Measurements from ENCODE around the gene DUSP12.

Gene DUSP12

GRCh38 chr1:161725908-161726472 lies 23.6 kb upstream of the DUSP12 start:
- peak overlapping the region; percentile 12 for H3K27ac Mint-ChIP-seq
- TF ChIP-seq CTCF (IDR thresholded peaks at IDR 0.05) = peak; percentile 36

GRCh38 chr1:161726473-161727255 lies 22.9 kb upstream of the DUSP12 start:
- H3K4me3 Mint-ChIP-seq = peak overlapping the region; percentile 93
- no peak overlapping the region for H3K27ac Mint-ChIP-seq
- H3K9me3 Mint-ChIP-seq = no peaks in the 10 kb centered on the region
- DNase-seq = peak; percentile 88
- no peaks in the 10 kb centered on the region for H3K36me3 Mint-ChIP-seq (ENCODE audit: low read depth)
- H3K4me1 Mint-ChIP-seq = peaks cover 34% of the 10 kb centered on the region
- H3K27me3 Mint-ChIP-seq (ENCODE audit: low read depth, poor library complexity) = peaks cover 80% of the 10 kb centered on the region
- no peak for TF ChIP-seq CTCF (IDR thresholded peaks at IDR 0.05)

More at GRCh38 chr1:161725908-161726472, 23.6 kb upstream of the DUSP12 start:
- peak; percentile 52 for DNase-seq
- H3K4me3 Mint-ChIP-seq = peak overlapping the region; percentile 93
- peaks cover 27% of the 10 kb centered on the region for H3K4me1 Mint-ChIP-seq
- H3K36me3 Mint-ChIP-seq (ENCODE audit: low read depth) = no peaks in the 10 kb centered on the region
- H3K9me3 Mint-ChIP-seq = no peaks in the 10 kb centered on the region
- H3K27me3 Mint-ChIP-seq (ENCODE audit: low read depth, poor library complexity) = peaks cover 79% of the 10 kb centered on the region

GRCh38 chr1:161727256-161727924 lies 22.2 kb upstream of the DUSP12 start:
- H3K36me3 Mint-ChIP-seq (ENCODE audit: low read depth) = no peaks in the 10 kb centered on the region
- H3K4me1 Mint-ChIP-seq = peaks cover 35% of the 10 kb centered on the region
- peak overlapping the region; percentile 93 for H3K4me3 Mint-ChIP-seq
- no peak for DNase-seq
- no peaks in the 10 kb centered on the region for H3K9me3 Mint-ChIP-seq
- H3K27ac Mint-ChIP-seq = no peak overlapping the region
- TF ChIP-seq CTCF (IDR thresholded peaks at IDR 0.05) = no peak
- H3K27me3 Mint-ChIP-seq (ENCODE audit: low read depth, poor library complexity) = peaks cover 77% of the 10 kb centered on the region

- no peak overlapping the region for H3K27ac Mint-ChIP-seq
- peaks cover 40% of the 10 kb centered on the region for H3K4me1 Mint-ChIP-seq
- H3K36me3 Mint-ChIP-seq (ENCODE audit: low read depth) = no peaks in the 10 kb centered on the region
- TF ChIP-seq CTCF (IDR thresholded peaks at IDR 0.05) = no peak
- peak overlapping the region; percentile 93 for H3K4me3 Mint-ChIP-seq
- no peaks in the 10 kb centered on the region for H3K9me3 Mint-ChIP-seq
- no peak for DNase-seq
- peaks cover 71% of the 10 kb centered on the region for H3K27me3 Mint-ChIP-seq (ENCODE audit: low read depth, poor library complexity)
Measured at GRCh38 chr1:161728376-161729226, 21.0 kb upstream of the DUSP12 start.

GRCh38 chr1:161730050-161730564 lies 19.5 kb upstream of the DUSP12 start:
- Mint-ChIP-seq H3K27me3 (ENCODE audit: low read depth, poor library complexity) (peaks cover 69% of the 10 kb centered on the region), H3K9me3 (no peaks in the 10 kb centered on the region), H3K4me3 (no peak overlapping the region)

More at GRCh38 chr1:161730050-161730564, 19.5 kb upstream of the DUSP12 start:
- TF ChIP-seq CTCF (IDR thresholded peaks at IDR 0.05) = no peak
- Mint-ChIP-seq H3K4me1 (peaks cover 34% of the 10 kb centered on the region), H3K27ac (no peak overlapping the region), H3K36me3 (ENCODE audit: low read depth) (no peaks in the 10 kb centered on the region)
- DNase-seq = no peak
